ENCODE measurements around the gene PDK2.

PDK2 gene

GRCh38 chr17:50091918-50092285, 3.2 kb upstream of the PDK2 start:
- H3K36me3 ChIP-seq (replicated peaks; ENCODE audit: insufficient read depth, low read length), result no peaks in the 10 kb centered on the region
- no peaks in the 10 kb centered on the region for H3K27me3 ChIP-seq (replicated peaks; ENCODE audit: insufficient read depth, low read length)
- DNase-seq, result no peak
- peaks cover 8% of the 10 kb centered on the region; the same call in 1 of the 2 replicates for H3K4me1 ChIP-seq (ENCODE audit: low read length)
- no peak overlapping the region for H2AFZ ChIP-seq (ENCODE audit: low read length)
- TF ChIP-seq CTCF (IDR thresholded peaks at IDR 0.05; ENCODE audit: low read length) (no peak), EZH2phosphoT487 (IDR thresholded peaks at IDR 0.05; ENCODE audit: low read length) (no peak), EZH2 (optimal IDR thresholded peaks at IDR 0.05; ENCODE audit: low read depth, low read length) (no peak)
- peaks cover 13% of the 10 kb centered on the region; the same call in 1 of the 2 replicates for H3F3A ChIP-seq (ENCODE audit: insufficient read depth, low read length)
- H3K27ac ChIP-seq (ENCODE audit: low read length), result no peak overlapping the region
- H3K79me2 ChIP-seq (ENCODE audit: low read length), result peaks cover 17% of the 10 kb centered on the region
- H3K9me2 ChIP-seq (replicated peaks; ENCODE audit: insufficient read depth, low read length), result no peaks in the 10 kb centered on the region
- no peak overlapping the region for H3K4me3 ChIP-seq (ENCODE audit: low read length)
- H3K9me3 ChIP-seq (replicated peaks; ENCODE audit: insufficient read depth, low read length), result no peaks in the 10 kb centered on the region
- no peaks in the 10 kb centered on the region for H4K20me1 ChIP-seq (ENCODE audit: insufficient read depth, low read length)
- H3K4me2 ChIP-seq (ENCODE audit: low read depth, low read length), result no peak overlapping the region
- H3K9ac ChIP-seq (ENCODE audit: low read length), result no peak overlapping the region

GRCh38 chr17:50093246-50093645, 1.9 kb upstream of the PDK2 start:
- Histone ChIP-seq H3K27me3 (replicated peaks; ENCODE audit: insufficient read depth, low read length) (no peaks in the 10 kb centered on the region), H3K4me1 (ENCODE audit: low read length) (peaks cover 8% of the 10 kb centered on the region; the same call in 1 of the 2 replicates), H3K27ac (ENCODE audit: low read length) (no peak overlapping the region), H3K9ac (ENCODE audit: low read length) (no peak overlapping the region), H3K9me3 (replicated peaks; ENCODE audit: insufficient read depth, low read length) (no peaks in the 10 kb centered on the region), H2AFZ (ENCODE audit: low read length) (no peak overlapping the region), H3F3A (ENCODE audit: insufficient read depth, low read length) (peaks cover 9% of the 10 kb centered on the region; the same call in 1 of the 2 replicates), H3K4me3 (ENCODE audit: low read length) (no peak overlapping the region), H3K36me3 (replicated peaks; ENCODE audit: insufficient read depth, low read length) (no peaks in the 10 kb centered on the region), H3K9me2 (replicated peaks; ENCODE audit: insufficient read depth, low read length) (no peaks in the 10 kb centered on the region), H4K20me1 (ENCODE audit: insufficient read depth, low read length) (no peaks in the 10 kb centered on the region), H3K4me2 (ENCODE audit: low read depth, low read length) (no peak overlapping the region), H3K79me2 (ENCODE audit: low read length) (peaks cover 21% of the 10 kb centered on the region)
- TF ChIP-seq CTCF (IDR thresholded peaks at IDR 0.05; ENCODE audit: low read length), result no peak
- TF ChIP-seq EZH2phosphoT487 (IDR thresholded peaks at IDR 0.05; ENCODE audit: low read length), result no peak
- TF ChIP-seq EZH2 (optimal IDR thresholded peaks at IDR 0.05; ENCODE audit: low read depth, low read length), result no peak
- DNase-seq, result no peak

- H3K4me3 ChIP-seq (ENCODE audit: low read length), result no peak overlapping the region
- no peak for TF ChIP-seq CTCF (IDR thresholded peaks at IDR 0.05; ENCODE audit: low read length)
- no peaks in the 10 kb centered on the region for H3K27me3 ChIP-seq (replicated peaks; ENCODE audit: insufficient read depth, low read length)
- H3K9me3 ChIP-seq (replicated peaks; ENCODE audit: insufficient read depth, low read length), result no peaks in the 10 kb centered on the region
- H2AFZ ChIP-seq (ENCODE audit: low read length), result peak overlapping the region; percentile 99
- H3K79me2 ChIP-seq (ENCODE audit: low read length), result peaks cover 21% of the 10 kb centered on the region
- H3K9me2 ChIP-seq (replicated peaks; ENCODE audit: insufficient read depth, low read length), result no peaks in the 10 kb centered on the region
- peaks cover 9% of the 10 kb centered on the region; the same call in 1 of the 2 replicates for H3F3A ChIP-seq (ENCODE audit: insufficient read depth, low read length)
- H3K36me3 ChIP-seq (replicated peaks; ENCODE audit: insufficient read depth, low read length), result no peaks in the 10 kb centered on the region
- peak overlapping the region; percentile 95; the same call in 1 of the 2 replicates for H3K4me2 ChIP-seq (ENCODE audit: low read depth, low read length)
- no peak for DNase-seq
- H3K27ac ChIP-seq (ENCODE audit: low read length), result no peak overlapping the region
- H4K20me1 ChIP-seq (ENCODE audit: insufficient read depth, low read length), result no peaks in the 10 kb centered on the region
- peaks cover 8% of the 10 kb centered on the region; the same call in 1 of the 2 replicates for H3K4me1 ChIP-seq (ENCODE audit: low read length)
- no peak overlapping the region for H3K9ac ChIP-seq (ENCODE audit: low read length)
Observed at GRCh38 chr17:50093807-50094206, 1.3 kb upstream of the PDK2 start.
